HCT116 (cell line): Measurements from ENCODE around the gene PSG6. TPM values are rescaled to one million over a fixed set of nuclear protein-coding genes. Genes with fewer than 3 reads are reported as not detected.
"Not testable (repeated sequence)": the region's sequence is repeated elsewhere in the genome, so short reads cannot be mapped to it uniquely, and the experiment has no call there.

Source experiments
- ATAC-seq: fragments of 200-7000 bp; cut with Tn5 transposase; 2 replicates; pipeline ENCODE4 v1.9.1; 2020; ENCODE audit warnings: mild to moderate bottlenecking, moderate library complexity
- BruUV-seq: library from RNA; stranded (reverse); fragments of 400-500 nt; replicated peaks from 2 replicates; lab custom pipeline; 2021; lab: Mats Ljungman, UMichigan
- CTCF ChIA-PET: fragments of 300-600 bp; sonication (Branson Sonifier 250); formaldehyde crosslinking; loops from one replicate; lab custom pipeline; 2021; ENCODE audit warnings: antibody characterized with exemption; lab: Charles Lee
- POLR2A ChIA-PET: fragments of 300-600, 350-600 bp; sonication (Branson Sonifier 250); formaldehyde crosslinking; loops from one replicate; lab custom pipeline; 2021; ENCODE audit warnings: antibody characterized with exemption; lab: Charles Lee
- RAD21 ChIA-PET, 2 experiments: fragments of 300-600 bp; sonication (Branson Sonifier 250); formaldehyde crosslinking; loops; one replicate each; lab custom pipeline; 2023; ENCODE audit warnings: low total read pairs in 2 of 2; ENCODE audit not compliant: uncharacterized antibody in 2 of 2, unreplicated experiment in 2 of 2, low non-redundant PET in 1 of 2; lab: Charles Lee
- DNase-seq: peaks from one replicate; pipeline ENCODE4 v3.0.0-alpha.2; 2010; ENCODE audit warnings: low read depth, low spot score
- H2AFZ ChIP-seq: fragments of 200-600 bp; shearing (Covaris generic), sonication (generic); 2 replicates; pipeline ENCODE4 v1.6.1; 2017; ENCODE audit warnings: low read depth, mixed run types, mixed read lengths, antibody characterized with exemption, low read length; ENCODE audit not compliant: poor library complexity, severe bottlenecking
- H3K27ac ChIP-seq: 2 replicates; pipeline ENCODE4 v1.5.1; 2012; ENCODE audit warnings: low read depth, low read length
- H3K27me3 ChIP-seq: fragments of 200-600 bp; sonication (generic); 2 replicates; pipeline ENCODE4 v1.6.1; 2016; ENCODE audit warnings: mixed run types, low read length, mixed read lengths; ENCODE audit not compliant: insufficient read depth
- H3K36me3 ChIP-seq, 2 experiments: fragments of 200-500 bp in 1 of 2; fragments of 200-600 bp in 1 of 2; sonication (Bioruptor generic) in 1 of 2; sonication (generic) in 1 of 2; 2 replicates each; pipeline versions ENCODE4 v1.5.1 to v1.6.1; 2014 to 2016; ENCODE audit warnings: low read length in 2 of 2, inconsistent platforms in 1 of 2, mixed read lengths in 1 of 2, mixed run types in 1 of 2; ENCODE audit not compliant: insufficient read depth in 2 of 2, control insufficient read depth in 1 of 2
- H3K4me1 ChIP-seq, 2 experiments: fragments of 200-600 bp in 1 of 2; sonication (generic) in 1 of 2; 2 replicates each; pipeline versions ENCODE4 v1.5.1 to v1.6.1; 2012 to 2017; ENCODE audit warnings: low read length in 2 of 2, inconsistent platforms in 1 of 2, mild to moderate bottlenecking in 1 of 2, mixed read lengths in 1 of 2, mixed run types in 1 of 2, moderate library complexity in 1 of 2; ENCODE audit not compliant: insufficient read depth in 2 of 2, control insufficient read depth in 1 of 2
- H3K4me2 ChIP-seq: fragments of 200-600 bp; sonication (generic); 2 replicates; pipeline ENCODE4 v1.6.1; 2017; ENCODE audit warnings: mixed run types, low read length, mixed read lengths
- H3K4me3 ChIP-seq, 2 experiments: fragments of 200-600 bp in 1 of 2; sonication (generic) in 1 of 2; replicated peaks in 1 of 2; 2 replicates each; pipeline ENCODE4 v1.5.1; 2011 to 2016; ENCODE audit warnings: low read length in 2 of 2, control low read depth in 1 of 2, low read depth in 1 of 2, mild to moderate bottlenecking in 1 of 2, mixed read lengths in 1 of 2, mixed run types in 1 of 2
- H3K79me2 ChIP-seq: fragments of 200-600 bp; sonication (generic); 2 replicates; pipeline ENCODE4 v1.6.1; 2017; ENCODE audit warnings: mild to moderate bottlenecking, mixed run types, low read length, moderate library complexity, mixed read lengths; ENCODE audit not compliant: insufficient read depth
- H3K9ac ChIP-seq: fragments of 200-600 bp; sonication (generic); 2 replicates; pipeline ENCODE4 v1.6.1; 2016; ENCODE audit warnings: low read length, mixed read lengths
- H3K9me2 ChIP-seq: fragments of 200-600 bp; sonication (generic), shearing (Covaris generic); 2 replicates; pipeline ENCODE4 v1.6.1; 2017; ENCODE audit warnings: mixed run types, mild to moderate bottlenecking, moderate library complexity; ENCODE audit not compliant: insufficient read depth
- H3K9me3 ChIP-seq, 2 experiments: fragments of 200-500 bp in 1 of 2; fragments of 200-600 bp in 1 of 2; sonication (Bioruptor generic) in 1 of 2; sonication (generic) in 1 of 2; 2 replicates each; pipeline ENCODE4 v1.6.1; 2014 to 2017; ENCODE audit warnings: low read length in 2 of 2, mixed read lengths in 2 of 2, inconsistent platforms in 1 of 2, low read depth in 1 of 2, mild to moderate bottlenecking in 1 of 2, mixed run types in 1 of 2, moderate library complexity in 1 of 2; ENCODE audit not compliant: control insufficient read depth in 1 of 2, insufficient read depth in 1 of 2
- H4K20me1 ChIP-seq: fragments of 200-600 bp; sonication (generic), shearing (Covaris generic); 2 replicates; pipeline ENCODE4 v1.6.1; 2017; ENCODE audit warnings: mixed run types, mild to moderate bottlenecking, moderate library complexity; ENCODE audit not compliant: insufficient read depth
- CTCF ChIP-seq, 3 experiments: fragments of 200-600 bp in 1 of 3; sonication (generic) in 1 of 3; IDR thresholded peaks in 2 of 3; conservative IDR thresholded peaks in 1 of 3; 2 replicates each; pipeline ENCODE4 v1.5.1; 2012 to 2017; ENCODE audit warnings: low read depth in 2 of 3, low read length in 2 of 3, antibody characterized with exemption in 1 of 3, borderline replicate concordance in 1 of 3, control low read depth in 1 of 3, mild to moderate bottlenecking in 1 of 3, mixed read lengths in 1 of 3, mixed run types in 1 of 3, moderate library complexity in 1 of 3; ENCODE audit not compliant: insufficient read depth in 1 of 3
- RAD21 ChIP-seq: IDR thresholded peaks from 2 replicates; pipeline ENCODE4 v1.6.1; 2012; ENCODE audit warnings: low read depth, mild to moderate bottlenecking
- intact Hi-C: fragments of 100-400 bp; cut with micrococcal nuclease; formaldehyde crosslinking; loops from 2 replicates; pipeline ENCODE4 v1.10.0; 2022
- total RNA-seq: library from RNA; stranded (reverse); gene quantifications from one replicate; pipeline ENCODE4 v1.2.1, GENCODE V29; 2021; ENCODE audit not compliant: unreplicated experiment

Gene PSG6
- total RNA-seq, 1 experiment from 2014 or later: not detected

GRCh38 chr19:42856866-42857543 is 60.7 kb downstream of the PSG6 start:
- H3K4me3 ChIP-seq, H3K27me3 ChIP-seq, H3K36me3 ChIP-seq, H3K4me2 ChIP-seq, H3K4me1 ChIP-seq, H3K9ac ChIP-seq, BruUV-seq, H3K79me2 ChIP-seq, ATAC-seq, H3K27ac ChIP-seq, H4K20me1 ChIP-seq, H3K9me3 ChIP-seq, H3K9me2 ChIP-seq, DNase-seq, RAD21 ChIA-PET, H2AFZ ChIP-seq, POLR2A ChIA-PET: not testable (repeated sequence)
- CTCF ChIA-PET: interaction anchor here (1.0 to 1.5 kb wide), 2 partner anchors 28 to 63 kb away, joined by 4 to 6 read pairs; no protein-coding TSS in a partner anchor
- TF ChIP-seq CTCF (IDR thresholded peaks at IDR 0.05 in 2 of 3, conservative IDR thresholded peaks at IDR 0.05 in 1 of 3; ENCODE audit: borderline replicate concordance in 1 of 3, insufficient read depth in 1 of 3, low read depth in 2 of 3, low read length in 2 of 3): peak; percentile 73 to 87 (median 77)
- TF ChIP-seq RAD21: peak; percentile 56
- intact Hi-C loops: loop anchor here (1.0 kb wide), 1 partner anchor 64 kb away; no protein-coding TSS in a partner anchor

- not testable (repeated sequence) for BruUV-seq
These were observed 62.9 kb downstream of the PSG6 start for GRCh38 chr19:42854745-42855144.

GRCh38 chr19:42853231-42853630 is 64.5 kb downstream of the PSG6 start:
- BruUV-seq, H3K27ac ChIP-seq: not testable (repeated sequence)

More at GRCh38 chr19:42854745-42855144, 62.9 kb downstream of the PSG6 start:
- H3K4me3 ChIP-seq, H3K9me3 ChIP-seq, ATAC-seq, H3K9me2 ChIP-seq, H3K79me2 ChIP-seq, H3K36me3 ChIP-seq, H4K20me1 ChIP-seq, H3K4me2 ChIP-seq, CTCF ChIA-PET, intact Hi-C loops, H3K27me3 ChIP-seq, H2AFZ ChIP-seq, H3K27ac ChIP-seq, POLR2A ChIA-PET, H3K9ac ChIP-seq, RAD21 ChIA-PET, DNase-seq: not testable (repeated sequence)
- H3K4me1 ChIP-seq: peaks cover 6 to 19% of the 10 kb centered on the region in 2 experiments; a peak in 3 of 4 replicates

GRCh38 chr19:42852821-42853220 is 64.9 kb downstream of the PSG6 start:
- H3K9ac ChIP-seq, BruUV-seq, H3K4me2 ChIP-seq, H2AFZ ChIP-seq, intact Hi-C loops, ATAC-seq, DNase-seq, H3K9me2 ChIP-seq, CTCF ChIA-PET, POLR2A ChIA-PET, H3K27ac ChIP-seq, H3K9me3 ChIP-seq, H3K36me3 ChIP-seq, RAD21 ChIA-PET, H3K27me3 ChIP-seq, H3K79me2 ChIP-seq, H4K20me1 ChIP-seq, H3K4me3 ChIP-seq: not testable (repeated sequence)
- H3K4me1 ChIP-seq: peaks cover 6 to 19% of the 10 kb centered on the region in 2 experiments; a peak in 3 of 4 replicates

More at GRCh38 chr19:42853231-42853630, 64.5 kb downstream of the PSG6 start:
- H3K4me2 ChIP-seq, H3K79me2 ChIP-seq, RAD21 ChIA-PET, POLR2A ChIA-PET, H3K9me2 ChIP-seq, H4K20me1 ChIP-seq, H3K9me3 ChIP-seq, H2AFZ ChIP-seq, H3K9ac ChIP-seq, H3K4me3 ChIP-seq, H3K36me3 ChIP-seq, CTCF ChIA-PET, intact Hi-C loops, ATAC-seq, DNase-seq, H3K27me3 ChIP-seq: not testable (repeated sequence)
- peaks cover 6 to 19% of the 10 kb centered on the region in 2 experiments; a peak in 3 of 4 replicates for H3K4me1 ChIP-seq
